ENCODE data around the gene ASAP3.

ASAP3 gene

DNA sequence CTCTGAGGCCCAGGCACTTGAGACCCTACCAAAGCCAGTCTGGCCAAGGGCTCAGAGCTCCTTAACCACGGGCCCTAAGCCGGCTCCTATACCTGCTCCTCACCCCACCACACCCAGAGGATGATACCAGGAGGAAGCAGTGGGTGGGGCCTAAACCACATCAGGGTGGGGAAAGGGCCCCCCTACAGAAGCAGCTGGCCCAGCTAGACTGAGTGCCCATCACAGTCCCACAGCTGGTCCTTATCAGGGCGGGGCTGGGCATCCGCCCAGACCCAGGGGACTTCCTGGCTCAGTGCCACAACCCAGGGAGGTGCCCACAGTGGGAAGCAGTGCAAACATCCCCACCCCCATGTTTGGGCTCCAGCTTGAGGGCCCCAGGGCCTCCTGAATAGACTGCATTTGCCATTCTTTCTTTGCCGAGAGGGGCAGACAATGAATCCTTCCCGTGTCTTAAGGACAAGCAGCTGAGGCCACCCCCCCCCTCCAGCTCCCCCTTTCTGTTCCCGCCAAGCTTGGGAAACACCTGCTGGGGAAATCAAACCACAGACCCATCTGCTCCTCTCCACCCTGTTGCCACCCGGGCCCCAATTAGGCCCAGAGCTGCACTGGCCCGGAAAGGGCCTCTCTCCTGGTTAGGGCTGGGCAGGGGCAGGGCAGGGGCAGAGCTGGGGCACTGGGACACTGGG, 40.9 kb upstream of the ASAP3 start:
- no peak for DNase-seq (ENCODE audit: low read depth)
- H3K4me3 ChIP-seq (ENCODE audit: control insufficient read depth, low read depth, low read length): no peak overlapping the region
- TF ChIP-seq, protein P1, sequence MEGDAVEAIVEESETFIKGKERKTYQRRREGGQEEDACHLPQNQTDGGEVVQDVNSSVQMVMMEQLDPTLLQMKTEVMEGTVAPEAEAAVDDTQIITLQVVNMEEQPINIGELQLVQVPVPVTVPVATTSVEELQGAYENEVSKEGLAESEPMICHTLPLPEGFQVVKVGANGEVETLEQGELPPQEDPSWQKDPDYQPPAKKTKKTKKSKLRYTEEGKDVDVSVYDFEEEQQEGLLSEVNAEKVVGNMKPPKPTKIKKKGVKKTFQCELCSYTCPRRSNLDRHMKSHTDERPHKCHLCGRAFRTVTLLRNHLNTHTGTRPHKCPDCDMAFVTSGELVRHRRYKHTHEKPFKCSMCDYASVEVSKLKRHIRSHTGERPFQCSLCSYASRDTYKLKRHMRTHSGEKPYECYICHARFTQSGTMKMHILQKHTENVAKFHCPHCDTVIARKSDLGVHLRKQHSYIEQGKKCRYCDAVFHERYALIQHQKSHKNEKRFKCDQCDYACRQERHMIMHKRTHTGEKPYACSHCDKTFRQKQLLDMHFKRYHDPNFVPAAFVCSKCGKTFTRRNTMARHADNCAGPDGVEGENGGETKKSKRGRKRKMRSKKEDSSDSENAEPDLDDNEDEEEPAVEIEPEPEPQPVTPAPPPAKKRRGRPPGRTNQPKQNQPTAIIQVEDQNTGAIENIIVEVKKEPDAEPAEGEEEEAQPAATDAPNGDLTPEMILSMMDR (IDR thresholded peaks at IDR 0.05; ENCODE audit: control insufficient read depth, insufficient read depth, low read depth, low read length, missing control alignments): no peak

DNA sequence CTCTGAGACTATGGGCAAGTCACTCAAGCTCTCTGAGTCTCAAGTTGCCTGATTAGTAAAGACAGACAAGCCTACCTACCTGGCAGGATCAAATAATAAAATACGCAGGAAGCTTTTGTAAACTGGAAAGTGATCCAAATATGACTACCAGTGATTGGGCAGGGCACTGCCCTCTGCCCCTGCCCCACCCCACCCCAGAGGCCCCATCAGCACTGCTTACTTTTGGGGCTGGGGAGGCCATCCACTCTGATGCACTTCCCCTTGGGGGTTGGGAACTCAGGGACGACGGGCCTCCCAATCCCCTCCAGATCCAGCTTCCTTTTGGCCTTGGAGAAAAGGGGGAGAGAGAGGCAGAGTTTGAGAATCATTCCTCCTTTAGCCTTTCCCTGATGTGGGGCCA, 40.2 kb upstream of the ASAP3 start:
- TF ChIP-seq, protein P1 (IDR thresholded peaks at IDR 0.05; ENCODE audit: control insufficient read depth, insufficient read depth, low read depth, low read length, missing control alignments): no peak
- no peak overlapping the region for H3K4me3 ChIP-seq (ENCODE audit: control insufficient read depth, low read depth, low read length)
- DNase-seq (ENCODE audit: low read depth): no peak

DNA sequence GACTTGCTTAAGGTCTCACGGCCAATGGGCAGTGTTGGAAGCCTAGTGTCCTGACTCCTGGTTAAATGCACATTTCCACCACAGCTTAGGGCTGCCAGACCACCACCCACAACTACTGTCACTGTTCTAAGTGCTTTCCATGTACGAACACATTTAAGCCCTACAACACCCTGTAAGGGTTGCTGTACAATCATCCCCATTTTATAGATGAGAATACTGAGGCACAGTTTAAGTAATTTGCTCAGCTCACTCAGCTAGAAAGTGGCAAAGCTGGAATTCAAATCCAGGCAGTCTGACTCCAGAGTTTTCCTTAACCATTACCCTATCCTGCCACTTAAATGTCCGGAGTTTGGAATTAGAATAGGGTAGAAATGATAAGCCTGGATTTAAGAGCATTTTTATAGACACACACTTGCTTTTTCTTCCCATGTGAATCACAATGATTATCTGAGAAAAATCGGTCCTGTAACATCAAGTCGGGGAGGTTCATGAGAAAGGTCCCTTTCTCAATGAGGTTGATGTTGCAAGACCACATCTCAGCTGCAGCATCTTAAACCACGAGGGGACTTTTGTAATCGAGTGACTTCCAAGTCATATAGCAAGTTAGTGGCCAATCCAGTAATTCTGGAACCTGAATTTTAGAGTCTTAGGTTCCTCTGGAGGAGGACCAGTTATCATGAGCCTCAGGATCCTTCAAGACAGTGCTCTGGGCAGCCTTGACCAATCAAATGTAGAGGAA, 38.4 kb upstream of the ASAP3 start:
- DNase-seq (ENCODE audit: low read depth): no peak
- TF ChIP-seq, protein P1 (IDR thresholded peaks at IDR 0.05; ENCODE audit: control insufficient read depth, insufficient read depth, low read depth, low read length, missing control alignments): no peak
- H3K4me3 ChIP-seq (ENCODE audit: control insufficient read depth, low read depth, low read length): no peak overlapping the region

DNA sequence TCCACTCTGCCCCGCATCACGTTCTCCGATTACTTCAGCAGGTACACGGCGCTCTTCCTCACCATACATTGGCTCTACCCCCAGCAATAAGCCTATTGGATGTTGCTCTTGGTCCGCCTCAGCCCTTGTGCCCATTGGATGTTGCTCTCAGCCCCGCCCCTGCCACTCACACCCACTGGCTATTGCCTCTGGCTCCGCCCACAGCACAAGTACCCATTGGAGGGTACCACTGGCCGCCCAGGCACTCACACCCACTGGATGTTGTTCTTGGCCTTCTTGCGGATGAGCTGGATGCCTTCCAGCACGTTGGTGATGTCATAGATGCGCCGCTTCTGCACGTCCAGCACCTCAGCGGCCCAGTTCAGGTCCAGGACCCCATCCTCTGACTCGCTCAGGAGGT, 37.6 kb upstream of the ASAP3 start:
- TF ChIP-seq, protein P1 (IDR thresholded peaks at IDR 0.05; ENCODE audit: control insufficient read depth, insufficient read depth, low read depth, low read length, missing control alignments): no peak
- H3K4me3 ChIP-seq (ENCODE audit: control insufficient read depth, low read depth, low read length): no peak overlapping the region
- no peak for DNase-seq (ENCODE audit: low read depth)

DNA sequence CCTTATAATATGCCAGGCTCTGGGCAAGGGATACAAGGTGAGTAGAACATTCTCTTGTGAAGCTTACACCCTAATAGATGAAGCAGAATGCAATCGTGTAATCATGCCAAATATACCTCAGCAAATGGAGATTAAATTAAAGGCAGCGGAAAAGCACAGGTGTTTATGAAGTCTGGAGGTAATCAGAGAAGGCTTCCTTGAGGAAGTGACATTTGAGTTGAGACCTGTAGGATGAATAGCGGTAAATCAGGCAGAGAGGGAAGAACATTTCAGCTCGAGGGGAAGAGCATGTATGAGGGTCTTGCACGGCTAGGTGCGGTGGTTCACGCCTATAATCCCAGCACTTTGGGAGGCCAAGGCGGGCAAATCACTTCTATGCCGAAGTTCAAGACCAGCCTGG, 33.6 kb upstream of the ASAP3 start:
- DNase-seq (ENCODE audit: low read depth): no peak
- TF ChIP-seq, protein P1 (IDR thresholded peaks at IDR 0.05; ENCODE audit: control insufficient read depth, insufficient read depth, low read depth, low read length, missing control alignments): no peak
- H3K4me3 ChIP-seq (ENCODE audit: control insufficient read depth, low read depth, low read length): no peak overlapping the region

DNA sequence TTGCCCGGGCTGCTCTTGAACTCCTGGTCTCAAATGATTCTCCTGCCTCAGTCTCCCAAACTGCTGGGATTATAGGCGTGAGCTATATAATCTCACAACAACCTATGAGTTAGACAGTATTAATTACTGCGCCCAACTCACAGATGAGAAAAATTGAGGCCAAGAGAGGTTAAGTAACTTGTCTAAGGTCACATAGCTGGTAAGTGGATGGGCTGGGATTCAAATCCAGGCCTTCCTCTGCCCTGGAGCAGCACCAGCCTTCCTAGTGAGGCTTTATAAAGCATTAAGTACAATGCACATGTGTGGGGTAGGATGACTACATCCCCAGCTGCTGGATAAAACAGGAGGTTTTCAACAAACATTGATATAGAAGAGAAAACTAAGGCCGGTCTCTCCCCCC, 31.9 kb upstream of the ASAP3 start:
- no peak overlapping the region for H3K4me3 ChIP-seq (ENCODE audit: control insufficient read depth, low read depth, low read length)
- TF ChIP-seq, protein P1 (IDR thresholded peaks at IDR 0.05; ENCODE audit: control insufficient read depth, insufficient read depth, low read depth, low read length, missing control alignments): no peak
- DNase-seq (ENCODE audit: low read depth): no peak

Data from AG09309 (cell line).